Activated naive CD8-positive, alpha-beta T cell treated with anti-CD3 and anti-CD28 coated beads, Interleukin-2, amount 10 ng/mL, durations not matched to agents 7 days and 5 days (primary cell): ENCODE data around the gene SLC25A43. TPM values are rescaled to one million over a fixed set of nuclear protein-coding genes. Genes with fewer than 3 reads are reported as not detected.
"Not testable (repeated sequence)": the region's sequence is repeated elsewhere in the genome, so short reads cannot be mapped to it uniquely, and the experiment has no call there.

Experiments
- ATAC-seq: fragments of 150-1000 bp; cut with Tn5 transposase; one replicate; pipeline ENCODE4 v1.10.0; 2021; ENCODE audit warnings: low read depth, moderate library complexity
- POLR2A ChIA-PET: fragments of 350-600 bp; sonication (Branson Sonifier 250); formaldehyde crosslinking; loops from one replicate; lab custom pipeline; 2021; ENCODE audit warnings: antibody characterized with exemption; lab: Charles Lee
- DNase-seq: peaks from one replicate; pipeline ENCODE4 v3.0.0; 2021
- H3K27ac Mint-ChIP-seq: one replicate; pipeline ENCODE4 v1.8.0; 2022; ENCODE audit warnings: mild to moderate bottlenecking, mixed read lengths
- H3K27me3 Mint-ChIP-seq: one replicate; pipeline ENCODE4 v1.8.0; 2022; ENCODE audit warnings: mild to moderate bottlenecking, moderate library complexity, mixed read lengths
- H3K36me3 Mint-ChIP-seq: one replicate; pipeline ENCODE4 v1.8.0; 2021; ENCODE audit warnings: mild to moderate bottlenecking, mixed read lengths
- H3K4me1 Mint-ChIP-seq: one replicate; pipeline ENCODE4 v1.8.0; 2021; ENCODE audit warnings: mixed read lengths
- H3K4me3 Mint-ChIP-seq: one replicate; pipeline ENCODE4 v1.8.0; 2022; ENCODE audit warnings: mild to moderate bottlenecking, moderate library complexity, mixed read lengths
- H3K9me3 Mint-ChIP-seq: one replicate; pipeline ENCODE4 v1.8.0; 2021; ENCODE audit warnings: mixed read lengths
- total RNA-seq, 2 experiments: library from RNA; stranded (reverse); gene quantifications; one replicate each; pipeline ENCODE4 v1.2.3, GENCODE V29; 2021

Gene SLC25A43
- total RNA-seq, 2 experiments from 2014 or later, result 7.2 to 7.3 TPM

GRCh38 chrX:119417842-119418241, 18.7 kb downstream of the SLC25A43 start:
- H3K4me1 Mint-ChIP-seq, result no peaks in the 10 kb centered on the region
- H3K27ac Mint-ChIP-seq, result no peak overlapping the region
- POLR2A ChIA-PET, result interaction anchor here (1.0 kb wide), 1 partner anchor 52 kb away, joined by 5 read pairs; no protein-coding TSS in a partner anchor

GRCh38 chrX:119419146-119419545, 20.0 kb downstream of the SLC25A43 start:
- Mint-ChIP-seq H3K9me3 (no peaks in the 10 kb centered on the region), H3K4me1 (no peaks in the 10 kb centered on the region), H3K27ac (no peak overlapping the region), H3K36me3 (no peaks in the 10 kb centered on the region), H3K27me3 (no peaks in the 10 kb centered on the region), H3K4me3 (no peak overlapping the region)
- DNase-seq (no peak), ATAC-seq (no peak)
- POLR2A ChIA-PET, result no interaction called here

More at GRCh38 chrX:119417842-119418241, 18.7 kb downstream of the SLC25A43 start:
- no peaks in the 10 kb centered on the region for H3K9me3 Mint-ChIP-seq
- DNase-seq, result no peak
- no peak for ATAC-seq
- H3K27me3 Mint-ChIP-seq, result no peaks in the 10 kb centered on the region
- H3K4me3 Mint-ChIP-seq, result no peak overlapping the region
- H3K36me3 Mint-ChIP-seq, result no peaks in the 10 kb centered on the region

- Mint-ChIP-seq H3K36me3 (no peaks in the 10 kb centered on the region), H3K9me3 (no peaks in the 10 kb centered on the region), H3K4me1 (no peaks in the 10 kb centered on the region), H3K27ac (no peak overlapping the region), H3K4me3 (no peak overlapping the region), H3K27me3 (no peaks in the 10 kb centered on the region)
- ATAC-seq, result no peak
- DNase-seq, result no peak
- POLR2A ChIA-PET, result interaction anchor here (0.8 kb wide), 1 partner anchor 47 kb away, joined by 3 read pairs; no protein-coding TSS in a partner anchor
Measured at GRCh38 chrX:119419898-119420297, 20.8 kb downstream of the SLC25A43 start.

GRCh38 chrX:119421016-119421705, 22.0 kb downstream of the SLC25A43 start:
- Mint-ChIP-seq H3K27ac (no peak overlapping the region), H3K36me3 (no peaks in the 10 kb centered on the region), H3K4me3 (no peak overlapping the region), H3K27me3 (no peaks in the 10 kb centered on the region), H3K4me1 (peaks cover 3% of the 10 kb centered on the region), H3K9me3 (no peaks in the 10 kb centered on the region)
- POLR2A ChIA-PET, result no interaction called here
- no peak for DNase-seq
- no peak for ATAC-seq

- H3K36me3 Mint-ChIP-seq, result no peaks in the 10 kb centered on the region
- POLR2A ChIA-PET, result no interaction called here
Measured at GRCh38 chrX:119423631-119424030, 24.5 kb downstream of the SLC25A43 start.

GRCh38 chrX:119424999-119425398, 25.9 kb downstream of the SLC25A43 start:
- no peak overlapping the region for H3K27ac Mint-ChIP-seq
- peaks cover 15% of the 10 kb centered on the region for H3K4me1 Mint-ChIP-seq
- H3K4me3 Mint-ChIP-seq, result no peak overlapping the region
- DNase-seq (no peak), ATAC-seq (no peak)
- no peaks in the 10 kb centered on the region for H3K9me3 Mint-ChIP-seq
- H3K27me3 Mint-ChIP-seq, result no peaks in the 10 kb centered on the region
- H3K36me3 Mint-ChIP-seq, result no peaks in the 10 kb centered on the region
- POLR2A ChIA-PET, result interaction anchor here (0.5 kb wide), 1 partner anchor 7 kb away, joined by 3 read pairs; no protein-coding TSS in a partner anchor

More at GRCh38 chrX:119423631-119424030, 24.5 kb downstream of the SLC25A43 start:
- DNase-seq (no peak), ATAC-seq (no peak)
- H3K9me3 Mint-ChIP-seq, result no peaks in the 10 kb centered on the region
- H3K27ac Mint-ChIP-seq, result no peak overlapping the region
- H3K4me3 Mint-ChIP-seq, result no peak overlapping the region
- no peaks in the 10 kb centered on the region for H3K27me3 Mint-ChIP-seq
- H3K4me1 Mint-ChIP-seq, result peaks cover 15% of the 10 kb centered on the region

GRCh38 chrX:119427024-119427794, 28.1 kb downstream of the SLC25A43 start:
- DNase-seq, result peak; percentile 39
- H3K4me3 Mint-ChIP-seq, result peak overlapping the region; percentile 65
- no peaks in the 10 kb centered on the region for H3K27me3 Mint-ChIP-seq
- H3K36me3 Mint-ChIP-seq, result no peaks in the 10 kb centered on the region
- ATAC-seq, result peak; percentile 80
- POLR2A ChIA-PET, result interaction anchor here (0.9 to 1.6 kb wide), 2 partner anchors 41 to 42 kb away, joined by 3 to 12 read pairs; partner anchors contain the start of gene SLC25A5
- peaks cover 15% of the 10 kb centered on the region for H3K4me1 Mint-ChIP-seq
- no peaks in the 10 kb centered on the region for H3K9me3 Mint-ChIP-seq
- H3K27ac Mint-ChIP-seq, result peak overlapping the region; percentile 89

GRCh38 chrX:119427795-119428185, 28.7 kb downstream of the SLC25A43 start:
- Mint-ChIP-seq H3K36me3 (no peaks in the 10 kb centered on the region), H3K27me3 (no peaks in the 10 kb centered on the region), H3K4me3 (peak overlapping the region; percentile 65), H3K27ac (peak overlapping the region; percentile 89), H3K4me1 (peaks cover 15% of the 10 kb centered on the region), H3K9me3 (no peaks in the 10 kb centered on the region)
- DNase-seq, result no peak
- POLR2A ChIA-PET, result interaction anchor here (1.6 kb wide), 1 partner anchor 40 kb away, joined by 12 read pairs; the partner anchor contains the start of gene SLC25A5
- ATAC-seq, result no peak

GRCh38 chrX:119429471-119429870, 30.3 kb downstream of the SLC25A43 start:
- peaks cover 15% of the 10 kb centered on the region for H3K4me1 Mint-ChIP-seq
- H3K27me3 Mint-ChIP-seq, result no peaks in the 10 kb centered on the region
- peaks cover 8% of the 10 kb centered on the region for H3K36me3 Mint-ChIP-seq
- no peak for ATAC-seq
- H3K9me3 Mint-ChIP-seq, result no peaks in the 10 kb centered on the region
- no peak overlapping the region for H3K4me3 Mint-ChIP-seq
- no peak overlapping the region for H3K27ac Mint-ChIP-seq
- POLR2A ChIA-PET, result no interaction called here
- no peak for DNase-seq

GRCh38 chrX:119441295-119441694, 42.2 kb downstream of the SLC25A43 start:
- DNase-seq, result not testable (repeated sequence)

GRCh38 chrX:119442286-119442685, 43.1 kb downstream of the SLC25A43 start:
- Mint-ChIP-seq H3K9me3 (no peaks in the 10 kb centered on the region), H3K27me3 (no peaks in the 10 kb centered on the region), H3K36me3 (peaks cover 2% of the 10 kb centered on the region), H3K27ac (no peak overlapping the region), H3K4me1 (peaks cover 1% of the 10 kb centered on the region), H3K4me3 (no peak overlapping the region)
- DNase-seq (no peak), ATAC-seq (no peak)
- POLR2A ChIA-PET, result no interaction called here

More at GRCh38 chrX:119441295-119441694, 42.2 kb downstream of the SLC25A43 start:
- ATAC-seq, H3K27me3 Mint-ChIP-seq, H3K4me3 Mint-ChIP-seq, H3K27ac Mint-ChIP-seq, POLR2A ChIA-PET, H3K9me3 Mint-ChIP-seq, H3K36me3 Mint-ChIP-seq, H3K4me1 Mint-ChIP-seq: not testable (repeated sequence)

GRCh38 chrX:119453202-119453601, 54.1 kb downstream of the SLC25A43 start:
- Mint-ChIP-seq H3K36me3 (no peaks in the 10 kb centered on the region), H3K27ac (no peak overlapping the region), H3K9me3 (no peaks in the 10 kb centered on the region), H3K4me3 (no peak overlapping the region), H3K27me3 (no peaks in the 10 kb centered on the region), H3K4me1 (no peaks in the 10 kb centered on the region)
- POLR2A ChIA-PET, result no interaction called here
- ATAC-seq (no peak), DNase-seq (no peak)

- ATAC-seq (no peak), DNase-seq (no peak)
- POLR2A ChIA-PET, result no interaction called here
- Mint-ChIP-seq H3K36me3 (no peaks in the 10 kb centered on the region), H3K27ac (no peak overlapping the region), H3K4me3 (no peak overlapping the region), H3K27me3 (no peaks in the 10 kb centered on the region), H3K4me1 (no peaks in the 10 kb centered on the region), H3K9me3 (no peaks in the 10 kb centered on the region)
Measured at GRCh38 chrX:119455264-119455663, 56.1 kb downstream of the SLC25A43 start.
